Cerebellar nuclear complex (tissue), 1 donor: Measurements from ENCODE around the gene TBC1D5.
"Not testable (repeated sequence)": the region's sequence is repeated elsewhere in the genome, so short reads cannot be mapped to it uniquely, and the experiment has no call there.

Experiments
- DNase-seq, 2 experiments: peaks; one replicate each; lab custom pipeline; 2025; lab: John Stamatoyannopoulos, UW

TBC1D5 gene

DNA sequence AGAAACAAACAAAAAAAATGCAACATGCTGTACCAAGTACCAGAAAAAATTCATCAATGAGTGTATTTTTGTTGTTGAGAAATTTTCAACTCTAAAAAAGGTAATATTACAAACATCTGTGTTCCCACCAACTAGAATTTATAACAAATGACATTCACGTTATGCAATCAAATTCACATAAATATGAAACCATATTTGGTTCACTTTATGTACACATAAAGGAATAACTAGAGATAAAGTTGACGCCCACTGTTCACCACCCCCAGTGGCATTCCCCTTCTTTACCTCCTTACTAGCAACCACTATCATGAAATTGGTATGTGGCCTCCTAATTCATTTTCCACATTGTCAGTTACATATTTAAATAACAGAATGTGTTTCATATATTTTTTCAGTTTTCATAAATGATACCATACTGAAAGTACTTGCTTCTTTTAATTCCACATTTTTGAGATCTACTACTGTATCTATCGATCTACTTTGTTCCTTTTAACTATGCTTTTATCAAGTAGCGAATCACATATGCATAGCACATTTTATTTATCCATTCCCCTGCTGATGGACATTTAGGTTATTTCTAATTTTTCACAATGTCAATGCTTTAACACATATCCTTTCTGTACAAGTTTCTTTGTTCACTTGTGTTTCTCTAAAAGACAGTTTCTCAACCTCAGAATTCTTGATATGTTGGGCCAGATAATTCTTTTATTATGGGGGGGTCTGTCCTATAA lies 34.5 kb downstream of the TBC1D5 start:
- no peak for DNase-seq

DNA sequence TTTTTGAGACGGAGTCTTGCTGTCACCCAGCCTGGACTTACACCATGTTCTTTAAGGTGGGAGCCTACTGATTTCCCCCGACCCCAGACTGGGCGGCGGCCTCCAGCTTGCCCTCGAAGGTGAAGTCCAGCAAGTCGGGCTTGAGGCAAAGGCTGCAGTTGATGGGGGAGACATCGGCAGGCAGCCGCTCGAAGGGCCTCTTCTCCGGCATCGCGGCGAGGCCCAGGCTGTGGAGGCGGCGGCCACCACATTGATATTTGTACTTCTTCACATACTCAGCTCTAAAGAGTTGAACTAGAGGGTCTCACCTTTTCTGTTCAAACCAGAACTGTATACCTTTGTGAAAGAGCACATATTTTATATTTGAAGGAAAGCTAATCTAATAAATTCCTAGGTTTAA lies 36.4 kb downstream of the TBC1D5 start:
- not testable (repeated sequence) for DNase-seq

DNA sequence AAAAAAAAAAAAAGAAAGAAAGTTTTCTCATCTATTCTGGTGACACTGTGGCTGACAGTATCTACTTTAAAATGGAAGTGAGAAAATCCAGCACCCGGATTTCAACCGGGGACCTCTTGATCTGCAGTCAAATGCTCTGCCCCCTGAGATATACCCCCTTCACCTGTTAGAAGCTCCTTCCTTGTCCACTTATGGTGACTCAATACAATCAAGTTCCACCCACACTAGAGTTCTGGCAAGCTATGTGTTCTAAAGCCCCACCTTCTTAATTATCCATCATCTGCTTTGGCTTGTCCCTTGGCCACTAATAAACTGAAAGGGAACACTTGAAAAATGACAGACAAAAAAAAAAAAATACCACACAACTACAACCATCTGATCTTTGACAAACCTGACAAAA lies 42.6 kb downstream of the TBC1D5 start:
- DNase-seq = not testable (repeated sequence)

DNA sequence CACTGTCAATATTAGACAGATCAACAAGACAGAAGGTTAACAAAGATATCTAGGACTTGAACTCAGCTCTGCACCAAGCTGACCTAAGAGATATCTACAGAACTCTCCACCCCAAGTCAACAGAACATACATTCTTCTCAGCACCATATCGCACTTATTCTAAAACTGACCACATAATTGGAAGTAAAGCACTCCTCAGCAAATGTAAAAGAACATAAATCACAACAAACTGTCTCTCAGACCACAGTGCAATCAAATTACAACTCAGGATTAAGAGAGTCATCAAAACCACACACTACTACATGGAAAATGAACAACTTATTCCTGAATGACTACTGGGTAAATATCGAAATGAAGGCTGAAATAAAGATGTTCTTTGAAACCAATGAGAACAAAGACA lies 46.8 kb downstream of the TBC1D5 start:
- DNase-seq = not testable (repeated sequence)

- DNase-seq = not testable (repeated sequence)
Measured at GRCh38 chr3:17693670-17693999, 48.8 kb downstream of the TBC1D5 start.

DNA sequence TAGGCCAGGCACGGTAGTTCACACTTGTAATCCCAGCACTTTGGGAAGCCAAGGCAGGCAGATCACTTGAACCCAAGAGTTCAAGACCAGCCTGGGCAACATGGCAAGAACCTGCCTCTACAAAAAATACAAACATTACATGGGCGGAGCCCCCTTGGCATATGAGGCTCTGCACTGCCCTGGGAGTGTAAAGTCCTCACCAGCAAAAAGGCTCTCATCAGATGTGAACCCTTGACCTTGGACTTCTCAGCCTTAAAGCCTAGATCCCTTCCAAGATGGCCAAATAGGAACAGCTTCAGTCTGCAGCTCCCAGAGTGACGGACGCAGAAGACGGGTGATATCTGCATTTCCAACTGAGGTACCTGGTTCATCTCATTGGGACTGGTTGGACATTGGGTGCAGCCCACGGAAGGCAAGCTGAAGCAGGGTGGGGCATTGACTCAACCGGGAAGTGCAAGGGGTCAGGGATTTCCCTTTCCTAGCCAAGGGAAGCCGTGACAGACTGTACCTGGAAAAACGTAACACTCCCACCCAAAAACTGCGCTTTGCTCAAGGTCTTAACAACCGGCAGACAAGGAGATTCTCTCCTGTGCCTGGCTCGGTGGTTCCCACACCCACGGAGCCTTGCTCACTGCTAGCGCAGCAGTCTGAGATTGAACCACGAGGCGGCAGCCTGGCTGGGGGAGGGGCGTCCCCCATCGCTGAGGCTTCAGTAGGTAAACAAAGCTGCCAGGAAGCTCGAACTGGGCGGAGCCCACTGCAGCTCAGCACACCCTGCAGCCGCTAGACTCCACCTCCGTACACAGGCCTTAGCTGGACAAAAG lies 49.4 kb downstream of the TBC1D5 start:
- DNase-seq = not testable (repeated sequence)

GRCh38 chr3:17687566-17687965 lies 54.9 kb downstream of the TBC1D5 start:
- no peak for DNase-seq

DNA sequence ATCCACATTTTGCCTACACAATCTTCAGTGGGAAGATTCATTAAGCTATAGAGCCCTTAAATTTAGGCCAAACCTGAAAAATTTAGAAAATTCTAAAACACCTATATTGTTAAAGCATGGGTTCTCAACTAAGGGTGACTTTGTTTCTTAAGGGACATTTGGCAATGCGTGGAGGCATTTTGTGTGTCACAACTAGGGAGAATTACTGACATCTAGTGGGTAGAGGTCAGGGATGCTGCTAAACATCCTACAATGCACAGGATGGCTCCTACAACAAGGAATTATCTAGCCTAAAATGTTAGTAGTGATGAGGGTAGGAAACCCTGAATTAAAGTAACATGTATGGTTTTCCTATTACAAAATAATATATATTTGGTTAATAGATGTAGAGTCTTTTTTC lies 55.8 kb downstream of the TBC1D5 start:
- no peak for DNase-seq

GRCh38 chr3:17683542-17684207 lies 58.8 kb downstream of the TBC1D5 start:
- DNase-seq = no peak

DNA sequence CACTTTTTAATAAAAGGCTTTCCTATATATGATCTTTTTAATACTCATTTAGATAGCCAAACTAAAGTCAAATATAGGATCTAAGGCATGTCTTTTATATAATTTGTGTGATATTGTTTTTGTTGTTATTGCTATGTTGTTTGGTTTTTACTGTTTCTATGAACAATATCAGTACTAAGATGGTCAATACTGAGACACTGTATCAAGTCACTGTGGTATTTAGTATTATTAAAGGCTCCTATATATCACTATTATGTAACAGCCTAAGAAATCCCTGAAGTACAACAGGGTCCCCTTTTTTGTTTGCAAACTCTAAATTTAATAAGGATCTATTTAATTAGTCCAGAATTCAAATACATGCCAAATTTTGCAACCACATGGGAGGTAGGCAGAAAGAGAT lies 61.9 kb downstream of the TBC1D5 start:
- DNase-seq = no peak

- no peak for DNase-seq
Measured at GRCh38 chr3:17678116-17678741, 64.2 kb downstream of the TBC1D5 start.

DNA sequence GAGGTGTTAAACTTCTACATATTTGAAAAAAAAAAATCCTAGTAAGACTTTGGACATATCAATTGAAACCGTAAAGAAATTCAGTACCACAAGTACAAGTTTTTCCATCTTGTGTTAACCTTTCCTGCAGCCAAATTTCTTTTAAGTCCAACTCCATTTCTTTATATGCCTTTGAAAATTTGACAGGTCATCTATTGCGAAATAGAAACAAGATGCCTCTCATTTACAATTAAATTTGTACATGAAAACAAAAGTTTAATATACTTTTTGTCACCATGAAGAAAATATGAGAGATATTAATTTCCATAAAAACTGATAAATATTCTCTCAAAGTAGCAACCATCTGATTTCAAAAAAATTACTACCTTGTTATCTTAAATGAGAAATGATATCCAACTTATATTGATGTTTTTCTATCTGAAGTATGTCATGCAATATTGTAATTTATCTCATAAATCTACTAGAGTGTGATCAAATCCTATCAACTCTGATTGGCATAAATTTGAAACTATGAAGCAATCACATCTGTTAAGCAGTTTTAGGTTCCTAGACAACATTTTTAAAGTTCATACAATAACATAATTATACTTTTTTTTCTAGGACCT lies 68.2 kb downstream of the TBC1D5 start:
- DNase-seq = no peak

GRCh38 chr3:17672506-17672905 lies 69.9 kb downstream of the TBC1D5 start:
- no peak for DNase-seq

DNA sequence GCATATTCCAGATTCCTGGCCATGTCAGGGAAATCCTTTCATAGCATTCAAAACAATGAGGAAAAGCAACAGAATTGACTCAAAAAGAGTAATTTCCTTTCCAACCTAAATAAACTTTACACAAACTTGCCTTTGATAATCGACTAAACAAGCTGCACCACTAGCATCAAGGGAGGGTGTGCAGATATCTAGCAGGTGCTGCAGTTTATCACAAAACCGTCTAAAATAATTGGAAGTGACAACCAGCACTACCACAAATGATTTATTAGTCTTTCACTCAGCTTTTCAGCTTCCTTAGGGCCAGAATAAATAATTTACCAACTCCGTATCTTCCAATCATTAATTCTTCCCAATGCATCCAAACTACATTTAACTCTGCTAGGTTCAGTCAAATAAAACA lies 71.7 kb downstream of the TBC1D5 start:
- DNase-seq = no peak

- DNase-seq = no peak
Measured at GRCh38 chr3:17664923-17665322, 77.5 kb downstream of the TBC1D5 start.

DNA sequence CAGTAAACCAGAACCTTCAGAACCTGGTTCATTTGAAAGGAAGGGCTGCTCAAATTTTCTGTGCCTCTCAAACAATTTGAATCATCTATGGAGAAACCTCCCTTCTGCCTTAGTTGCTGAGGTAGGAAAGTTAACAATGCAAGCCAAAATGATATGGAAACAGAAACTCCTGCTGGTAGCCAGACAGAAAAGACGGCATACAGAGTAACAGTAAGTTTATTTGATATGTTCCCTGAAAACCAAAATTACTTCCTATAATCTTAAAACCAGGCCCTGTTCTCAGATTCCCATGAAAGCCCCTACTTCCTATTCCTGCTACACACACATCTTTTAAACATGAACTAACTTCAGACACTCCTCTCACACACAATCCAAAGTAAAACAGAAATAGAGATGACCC lies 86.2 kb downstream of the TBC1D5 start:
- DNase-seq = no peak

- no peak for DNase-seq
Measured at GRCh38 chr3:17655743-17656142, 86.7 kb downstream of the TBC1D5 start.

GRCh38 chr3:17649748-17650147 lies 92.7 kb downstream of the TBC1D5 start:
- DNase-seq = not testable (repeated sequence)

DNA sequence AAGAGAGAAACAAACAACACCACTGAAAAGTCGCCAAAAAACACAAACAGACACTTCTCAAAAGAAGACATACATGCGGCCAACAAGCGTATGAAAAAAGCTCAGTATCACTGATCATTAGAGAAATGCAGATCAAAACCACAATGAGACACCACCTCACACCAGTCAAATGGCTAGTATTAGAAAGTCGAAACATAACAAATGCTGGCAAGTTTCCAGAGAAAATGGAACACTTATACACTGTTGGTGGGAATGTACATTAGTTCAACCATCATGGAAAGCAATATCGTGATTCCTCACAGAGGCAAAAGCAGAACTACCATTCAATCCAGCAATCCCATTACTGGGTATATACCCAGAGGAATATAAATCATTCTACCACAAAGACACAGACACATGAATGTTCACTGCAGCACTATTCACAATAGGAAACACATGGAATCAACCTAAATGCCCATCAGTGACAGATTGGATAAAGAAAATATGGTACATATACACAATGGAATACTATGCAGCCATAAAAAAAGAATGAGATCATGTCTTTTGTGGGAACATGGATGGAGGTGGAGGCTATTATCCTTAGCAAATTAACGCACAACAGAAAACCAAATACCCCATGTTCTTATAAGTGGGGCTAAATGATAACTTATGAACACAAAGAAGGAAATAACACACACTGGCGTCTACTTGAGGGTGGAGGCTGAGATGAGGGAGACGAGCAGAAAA lies 93.6 kb downstream of the TBC1D5 start:
- DNase-seq = not testable (repeated sequence)

GRCh38 chr3:17645074-17645698 lies 97.2 kb downstream of the TBC1D5 start:
- DNase-seq = peak in 1 of 2 experiments; percentile 9

- no peak for DNase-seq
Measured at GRCh38 chr3:17643691-17644090, 98.7 kb downstream of the TBC1D5 start.
